Pons (tissue), 1 donor: ENCODE measurements around the gene SS18.

ENCODE experiments used
- DNase-seq: peaks from one replicate; pipeline ENCODE4 v3.0.0-alpha.2; 2016; ENCODE audit warnings: low spot score

The SS18 gene

DNA sequence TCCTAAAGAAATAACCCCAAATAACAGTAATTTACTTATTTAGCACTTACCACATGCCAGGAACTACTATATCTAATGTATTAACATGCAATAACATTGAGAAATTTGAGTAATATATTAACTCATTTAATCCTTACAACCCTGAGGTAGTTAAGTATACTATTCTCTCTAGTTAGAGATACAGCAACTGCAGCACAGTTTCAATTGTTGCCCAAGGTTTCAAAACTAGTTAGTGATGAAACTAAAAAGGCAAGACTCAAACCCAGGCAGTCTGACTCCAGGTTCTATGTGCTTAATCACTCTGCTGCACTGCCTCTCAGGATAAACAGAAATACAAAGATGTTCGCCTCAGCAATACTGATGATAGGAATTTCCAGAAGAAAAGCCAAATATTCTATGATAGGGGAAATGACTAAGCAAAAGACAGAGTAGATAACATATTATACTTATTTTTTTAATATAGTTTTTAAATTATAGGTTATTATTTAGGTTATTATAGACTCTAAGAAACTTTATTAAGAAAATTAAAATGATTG, 88.0 kb downstream of the SS18 start:
- DNase-seq = no peak

- DNase-seq = no peak
Observed at GRCh38 chr18:25998461-25998860, 92.0 kb downstream of the SS18 start.

GRCh38 chr18:25992566-25992965, 97.8 kb downstream of the SS18 start:
- DNase-seq = no peak

DNA sequence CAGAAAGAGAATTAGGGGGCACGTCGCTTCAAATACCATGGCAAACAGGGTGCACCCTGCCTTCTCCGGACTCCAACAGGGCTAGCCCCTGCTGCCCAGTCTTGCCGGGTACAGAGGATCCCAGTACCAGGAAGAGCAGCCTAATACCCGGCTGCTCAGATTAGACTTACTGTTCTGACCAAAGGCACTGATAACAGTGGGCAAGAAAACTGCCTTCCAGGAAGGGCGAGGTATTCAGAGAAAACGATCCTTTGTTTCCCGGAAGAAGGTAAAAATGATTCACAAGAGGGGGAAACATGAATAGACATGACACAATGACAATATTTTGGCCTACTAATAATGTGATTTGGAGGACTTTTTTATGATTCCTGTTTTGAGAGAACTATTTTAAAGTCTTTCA, 99.9 kb downstream of the SS18 start:
- DNase-seq = no peak

DNA sequence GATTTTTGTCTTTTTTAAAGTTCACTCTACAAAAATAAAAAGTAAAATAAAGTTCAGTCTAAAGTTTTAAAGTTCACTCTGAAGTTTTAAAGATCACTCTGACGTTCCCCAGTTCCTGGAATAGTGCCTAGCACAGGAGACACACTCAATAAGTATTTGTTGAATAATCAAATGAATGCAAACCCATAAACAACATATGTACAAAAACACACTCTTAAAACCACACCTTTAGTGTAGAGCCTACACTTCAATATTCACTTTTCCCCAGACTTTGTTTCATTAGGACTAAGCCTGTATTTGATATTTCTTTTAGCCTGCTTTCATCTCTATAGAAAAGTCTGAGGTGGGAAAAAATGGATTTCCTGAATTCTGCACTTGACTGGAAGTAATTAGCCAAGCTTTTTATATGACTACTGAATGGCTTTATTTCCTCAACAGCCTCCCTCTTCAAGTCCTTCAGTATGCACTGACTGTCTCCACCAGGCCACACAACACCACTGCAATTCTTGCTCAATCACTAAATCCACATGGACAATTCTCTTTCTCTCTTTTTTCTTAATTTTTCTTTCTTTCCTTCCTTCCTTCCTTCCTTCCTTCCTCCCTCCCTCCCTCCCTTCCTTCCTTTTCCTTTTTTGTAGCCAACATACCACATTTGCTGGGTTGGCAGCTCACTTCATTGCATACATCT, 104.6 kb downstream of the SS18 start:
- no peak for DNase-seq

- no peak for DNase-seq
Observed at GRCh38 chr18:25983730-25984129, 106.7 kb downstream of the SS18 start.

- DNase-seq = no peak
Observed at GRCh38 chr18:25982961-25983360, 107.5 kb downstream of the SS18 start.

- no peak for DNase-seq
Observed at GRCh38 chr18:25982153-25982552, 108.3 kb downstream of the SS18 start.

- no peak for DNase-seq
Observed at GRCh38 chr18:25979369-25980040, 110.9 kb downstream of the SS18 start.

- DNase-seq = no peak
Observed at GRCh38 chr18:25976554-25976953, 113.9 kb downstream of the SS18 start.

DNA sequence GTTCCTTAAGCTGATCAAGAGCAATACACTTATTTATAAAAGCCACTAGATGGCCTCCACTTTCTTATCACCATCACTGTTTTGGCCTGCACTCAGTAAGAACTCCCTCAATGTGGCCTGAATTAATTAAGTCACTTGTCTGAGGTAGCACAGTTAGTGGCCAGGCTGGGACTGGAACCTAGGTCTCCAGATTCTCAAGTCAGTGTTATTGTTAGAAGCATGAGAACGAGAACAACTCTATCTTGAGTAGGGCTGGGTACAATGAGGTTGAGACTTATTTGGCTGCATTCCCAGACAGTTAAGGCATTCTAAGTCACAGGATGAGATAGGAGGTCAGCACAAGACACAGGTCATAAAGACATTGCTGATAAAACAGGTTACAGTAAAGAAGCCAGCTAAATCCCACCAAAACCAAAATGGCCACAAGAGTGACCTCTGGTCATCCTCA, 115.8 kb downstream of the SS18 start:
- no peak for DNase-seq
